ENCODE measurements around the gene RASA4B.
"Not testable (repeated sequence)": the region's sequence is repeated elsewhere in the genome, so short reads cannot be mapped to it uniquely, and the experiment has no call there.

Gene RASA4B

GRCh38 chr7:102472126-102473041, 45.2 kb downstream of the RASA4B start:
- DNase-seq, result no peak

DNA sequence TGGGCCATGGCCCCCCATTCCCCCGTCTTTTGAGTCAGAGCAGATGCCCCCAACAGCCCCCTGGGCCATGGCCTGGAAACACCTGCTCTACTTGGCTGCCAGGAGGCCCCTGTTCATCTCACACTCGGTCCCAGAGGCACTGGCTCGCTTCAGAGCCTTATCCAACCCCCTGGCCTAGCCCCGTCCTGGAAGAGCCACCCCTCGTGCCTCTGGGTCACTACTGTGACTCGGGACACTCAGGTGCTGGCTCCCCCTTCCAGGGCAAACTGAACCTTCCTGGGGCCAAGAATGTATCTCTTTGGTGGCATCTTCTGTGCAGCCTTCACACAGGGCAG, 45.8 kb downstream of the RASA4B start:
- no peak for DNase-seq

- no peak for DNase-seq
Measured at GRCh38 chr7:102469972-102470825, 47.4 kb downstream of the RASA4B start.

DNA sequence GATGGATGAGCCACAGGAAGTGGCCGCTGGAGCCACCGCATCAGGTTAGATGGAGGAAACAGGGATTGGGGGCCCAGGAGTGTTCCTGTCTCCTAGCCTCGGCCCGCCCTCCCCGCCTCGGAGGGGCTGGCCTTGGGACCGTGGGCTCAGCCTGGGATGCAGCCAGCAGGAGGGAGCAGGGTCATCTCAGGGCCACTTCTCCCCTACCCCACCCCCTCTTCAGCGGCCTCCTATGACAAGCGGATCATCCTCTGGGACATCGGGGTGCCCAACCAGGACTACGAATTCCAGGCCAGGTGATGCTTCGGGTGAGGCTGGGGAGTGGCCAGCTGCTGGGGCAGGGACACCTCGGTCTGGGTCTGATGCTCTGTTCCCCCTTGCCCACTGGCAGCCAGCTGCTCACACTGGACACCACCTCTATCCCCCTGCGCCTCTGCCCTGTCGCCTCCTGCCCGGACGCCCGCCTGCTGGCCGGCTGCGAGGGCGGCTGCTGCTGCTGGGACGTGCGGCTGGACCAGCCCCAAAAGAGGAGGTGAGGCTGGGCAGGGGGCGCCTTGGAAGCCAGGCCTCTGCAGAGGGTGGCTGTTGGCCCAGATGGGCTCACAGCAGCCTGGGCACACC, 48.1 kb downstream of the RASA4B start:
- no peak for DNase-seq

DNA sequence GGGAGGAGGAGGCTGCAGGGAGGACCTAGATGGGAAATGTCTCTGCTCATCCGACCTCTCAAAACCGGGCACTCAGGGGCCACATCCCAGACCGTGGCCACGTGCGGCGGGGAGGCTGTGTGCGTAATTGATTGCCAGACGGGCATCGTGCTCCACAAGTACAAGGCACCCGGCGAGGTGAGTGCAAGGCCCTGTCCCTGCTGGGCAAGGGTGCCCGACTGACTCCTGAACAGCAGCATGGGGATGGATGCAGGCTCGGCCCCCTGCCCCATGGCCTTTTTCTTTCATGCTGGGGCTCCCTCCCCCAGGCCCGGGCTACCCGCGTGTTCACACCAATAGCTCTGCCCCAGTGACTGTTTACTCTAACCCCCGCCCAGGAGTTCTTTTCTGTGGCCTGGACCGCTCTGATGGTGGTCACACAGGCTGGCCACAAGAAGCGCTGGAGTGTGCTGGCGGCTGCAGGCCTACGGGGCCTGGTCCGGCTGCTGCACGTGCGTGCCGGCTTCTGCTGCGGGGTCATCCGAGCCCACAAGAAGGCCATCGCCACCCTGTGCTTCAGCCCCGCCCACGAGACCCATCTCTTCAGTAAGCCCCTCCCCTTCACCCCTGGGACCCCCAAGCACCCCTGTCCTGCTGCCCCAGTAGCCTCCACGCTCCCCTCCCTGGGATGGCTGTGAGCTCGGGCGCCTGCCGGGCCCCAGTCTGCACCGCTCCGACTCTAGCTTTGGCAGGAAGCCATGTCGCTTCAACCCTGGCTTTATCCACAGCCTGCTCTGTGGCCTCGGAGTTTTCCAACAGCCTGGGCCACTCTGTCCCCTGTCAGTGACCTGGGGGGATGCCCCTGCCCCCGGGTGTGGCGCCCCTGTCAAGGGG, 48.9 kb downstream of the RASA4B start:
- no peak for DNase-seq

DNA sequence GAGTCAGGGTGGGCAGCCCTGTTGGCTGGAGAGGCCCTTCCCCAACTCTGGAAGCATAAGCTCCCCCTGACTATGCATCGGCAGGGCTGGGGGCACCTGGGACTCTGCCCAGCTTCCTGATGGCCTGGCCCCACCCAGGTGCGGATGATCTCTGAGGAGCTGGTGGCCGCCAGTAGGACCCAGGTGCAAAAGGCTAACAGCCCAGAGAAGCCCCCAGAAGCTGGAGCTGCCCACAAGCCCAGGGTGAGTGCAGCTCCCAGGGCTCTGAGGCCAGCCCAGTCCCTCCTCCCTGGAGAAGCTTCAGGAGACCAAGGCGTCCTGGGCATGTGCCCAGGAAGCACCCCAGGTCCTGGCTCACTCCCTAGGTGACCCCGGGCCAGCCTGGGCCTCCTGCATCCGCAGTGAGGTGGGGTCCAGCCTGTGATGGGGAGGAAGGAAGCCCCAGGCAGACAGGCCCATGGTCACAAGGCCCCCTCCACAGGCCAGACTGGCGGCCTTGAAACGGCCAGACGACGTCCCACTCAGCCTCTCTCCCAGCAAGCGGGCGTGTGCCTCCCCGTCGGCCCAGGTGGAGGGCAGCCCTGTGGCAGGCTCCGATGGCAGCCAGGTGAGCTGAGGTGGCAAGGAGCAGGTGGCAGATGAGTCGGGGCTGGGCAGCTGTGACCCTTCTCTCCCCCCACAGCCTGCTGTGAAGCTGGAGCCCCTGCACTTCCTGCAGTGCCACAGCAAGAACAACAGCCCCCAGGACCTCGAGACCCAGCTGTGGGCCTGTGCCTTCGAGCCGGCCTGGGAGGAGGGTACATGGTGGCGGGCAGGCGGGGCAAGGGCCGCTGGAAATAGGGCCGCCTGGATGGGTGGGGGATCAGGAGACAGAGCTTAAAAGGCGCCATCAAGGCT, 49.7 kb downstream of the RASA4B start:
- DNase-seq, result no peak

GRCh38 chr7:102466097-102466496, 51.5 kb downstream of the RASA4B start:
- no peak for DNase-seq

DNA sequence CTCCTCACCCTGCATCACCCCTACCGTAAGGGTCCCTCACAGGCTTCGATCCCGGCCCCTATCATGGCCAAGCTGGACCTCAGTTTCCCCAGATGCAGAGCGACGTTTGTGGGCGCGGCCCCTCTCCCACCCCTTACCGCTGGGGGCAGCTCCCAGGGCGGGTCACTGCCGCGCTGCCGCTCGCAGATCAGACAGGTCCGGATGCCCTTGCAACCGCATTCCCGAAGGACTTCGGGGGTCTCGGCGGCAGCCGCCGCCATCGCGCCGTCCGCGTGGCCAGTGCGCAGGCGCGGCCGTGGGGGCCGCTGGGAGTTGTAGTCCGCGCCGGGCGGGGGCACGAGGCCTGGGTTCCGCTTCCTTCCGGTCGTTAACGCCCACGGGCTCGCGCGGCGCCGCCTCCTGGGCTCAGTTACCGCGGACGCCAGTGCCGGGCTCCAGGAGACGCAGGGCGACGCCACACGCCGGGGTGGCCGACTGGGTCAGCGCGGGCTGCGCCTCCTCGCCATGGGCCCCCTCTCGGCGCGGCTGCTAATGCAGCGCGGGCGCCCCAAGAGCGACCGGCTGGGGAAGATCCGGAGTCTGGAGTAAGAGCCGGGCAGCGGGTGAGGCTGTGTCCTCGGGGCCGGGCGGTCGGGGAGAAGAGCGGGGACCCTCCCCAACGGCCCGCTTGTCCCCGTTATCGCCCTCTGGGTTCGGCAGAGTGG, 52.8 kb downstream of the RASA4B start, which contains the start of the genes ALKBH4 and LRWD1:
Gene ALKBH4 (minus strand): TSS at position 287 of the 704 bp plus-strand sequence. CDS start 27 bp downstream, at position 260.
Gene LRWD1 (plus strand): TSS at position 408 of the 704 bp plus-strand sequence. CDS start 97 bp downstream, at position 505.
- DNase-seq, result peak; percentile 94

GRCh38 chr7:102463841-102464576, 53.6 kb downstream of the RASA4B start:
- no peak for DNase-seq

DNA sequence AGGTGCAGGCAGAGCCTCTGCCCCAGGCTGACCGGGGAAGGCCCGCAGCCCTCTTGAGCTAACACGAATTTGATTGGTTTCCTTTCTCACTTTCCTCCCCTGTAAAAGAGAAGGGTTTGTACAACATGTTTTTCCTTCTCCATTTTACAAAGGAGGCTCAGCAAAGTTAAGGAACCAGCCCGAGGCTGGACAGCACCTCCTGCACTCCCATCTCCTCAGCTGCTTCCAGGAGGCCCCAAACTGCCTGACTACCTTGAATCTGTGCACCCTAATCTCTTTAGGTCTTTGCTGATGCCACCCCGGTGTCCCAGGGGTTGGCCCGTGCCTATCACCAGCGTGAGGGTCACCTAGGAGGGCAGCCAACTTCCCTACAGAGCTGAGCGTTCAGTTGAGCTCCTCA, 57.1 kb downstream of the RASA4B start:
- DNase-seq, result no peak

DNA sequence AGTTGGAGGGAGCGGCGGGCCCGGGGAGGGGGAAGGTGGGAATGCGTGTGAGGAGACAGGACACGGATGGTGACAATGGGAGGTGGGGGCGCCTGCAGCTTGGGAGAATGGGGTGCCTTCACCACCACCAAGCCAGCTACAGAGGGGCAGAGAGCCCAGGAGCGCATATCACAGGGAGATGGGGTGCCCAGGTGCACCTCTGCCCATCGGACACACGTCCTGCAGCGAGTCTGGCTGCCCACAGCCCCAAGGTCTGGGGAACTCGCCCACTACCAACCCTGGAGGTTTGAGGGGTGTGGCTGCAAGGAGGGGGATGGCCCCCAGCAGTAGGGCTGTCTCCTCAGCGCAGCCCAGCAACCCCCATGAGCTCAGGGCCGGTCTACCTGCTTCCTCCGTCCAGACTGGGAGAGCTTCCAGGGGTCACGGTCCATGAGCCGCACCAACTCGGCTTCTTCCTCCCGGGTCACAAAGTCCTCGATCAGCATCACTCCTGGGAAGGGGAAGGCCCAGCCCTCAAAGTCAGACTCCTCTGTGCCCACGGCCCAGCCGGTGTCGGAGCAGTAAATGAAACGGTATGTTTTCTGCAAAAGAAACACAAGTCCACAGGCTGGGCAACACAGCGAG, 58.2 kb downstream of the RASA4B start:
- DNase-seq, result no peak

- DNase-seq, result no peak
Measured at GRCh38 chr7:102457352-102457924, 60.1 kb downstream of the RASA4B start.

GRCh38 chr7:102456327-102456726, 61.2 kb downstream of the RASA4B start:
- no peak for DNase-seq

GRCh38 chr7:102455596-102455995, 62.0 kb downstream of the RASA4B start:
- DNase-seq, result no peak

DNA sequence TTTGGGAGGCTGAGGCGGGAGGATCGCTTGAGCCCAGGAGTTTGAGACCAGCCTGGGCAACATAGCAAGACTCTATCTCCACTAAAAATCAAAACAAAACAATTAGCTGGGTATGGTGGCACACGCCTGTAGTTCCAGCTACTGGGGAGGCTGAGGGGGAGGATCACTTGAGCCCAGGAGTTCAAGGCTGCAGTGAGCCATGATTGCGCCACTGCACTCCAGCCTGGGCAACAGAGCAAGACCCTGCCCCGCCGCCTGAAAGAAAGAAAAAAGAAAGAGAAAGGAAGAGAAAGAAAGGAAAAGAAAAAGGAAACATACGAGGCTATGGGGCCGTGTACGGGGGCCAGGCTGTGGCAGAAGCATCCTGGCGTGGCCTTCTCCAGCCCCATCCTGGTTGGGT, 62.6 kb downstream of the RASA4B start:
- DNase-seq, result not testable (repeated sequence)

- no peak for DNase-seq
Measured at GRCh38 chr7:102454468-102454867, 63.1 kb downstream of the RASA4B start.

DNA sequence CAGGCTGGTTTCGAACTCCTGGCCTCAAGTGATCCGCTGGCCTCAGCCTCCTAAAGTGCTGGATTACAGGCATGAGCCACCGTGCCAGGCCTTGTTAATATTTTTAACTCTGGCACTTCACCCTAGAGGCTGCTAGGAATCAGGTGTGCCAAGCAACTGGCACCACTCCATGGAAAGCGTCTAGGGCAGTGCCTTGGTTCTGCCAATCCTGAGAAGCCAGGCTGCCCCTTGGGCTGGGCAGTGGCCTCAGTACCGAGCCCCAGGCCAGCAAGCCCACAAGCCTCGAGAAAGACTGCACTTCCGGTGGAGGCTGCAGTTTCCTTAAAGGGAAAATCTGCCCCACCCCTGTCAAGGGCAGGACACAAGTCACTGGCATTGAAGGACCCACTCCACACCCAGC, 64.3 kb downstream of the RASA4B start:
- DNase-seq, result no peak

- no peak for DNase-seq
Measured at GRCh38 chr7:102452451-102452850, 65.1 kb downstream of the RASA4B start.
